Mucosa of descending colon (tissue), 3 donors: Measurements from ENCODE around the gene SBK1. TPM values are rescaled to one million over a fixed set of nuclear protein-coding genes. Genes with fewer than 3 reads are reported as not detected.
"Not testable (repeated sequence)": the region's sequence is repeated elsewhere in the genome, so short reads cannot be mapped to it uniquely, and the experiment has no call there.

Experiments
- ATAC-seq: fragments of 200-7000 bp; cut with Tn5 transposase; one replicate; pipeline ENCODE4 v1.9.1; 2020; ENCODE audit warnings: mild to moderate bottlenecking, moderate library complexity
- DNase-seq, 3 donors: peaks; one replicate each; pipeline ENCODE4 v3.0.0-alpha.2; 2020
- H3K36me3 ChIP-seq: fragments of 200-600 bp; one replicate; pipeline ENCODE4 v1.8.0; 2021; ENCODE audit warnings: low read depth, mild to moderate bottlenecking
- H3K4me1 ChIP-seq: fragments of 200-600 bp; one replicate; pipeline ENCODE4 v1.8.0; 2021; ENCODE audit warnings: low read depth, mild to moderate bottlenecking
- H3K4me3 ChIP-seq: fragments of 200-600 bp; one replicate; pipeline ENCODE4 v1.8.0; 2021; ENCODE audit warnings: mild to moderate bottlenecking
- H3K9me3 ChIP-seq: fragments of 200-600 bp; one replicate; pipeline ENCODE4 v1.8.0; 2021; ENCODE audit warnings: mild to moderate bottlenecking
- intact Hi-C, 2 donors: fragments of 100-400 bp; cut with DNase I in 1 of 2; cut with micrococcal nuclease in 1 of 2; formaldehyde crosslinking; loops; one replicate each; pipeline versions ENCODE4 v1.11.0 to v1.11.1; 2022; cut with DNase I, micrococcal nuclease
- total RNA-seq, 3 donors: library from RNA; stranded (reverse); fragmentation: NEBNext Ultra II Directional in 2 of 3; extraction: Animal tissue kit (Norgen Biotek cat#: 25700) in 2 of 3; gene quantifications; one replicate each; pipeline versions ENCODE4 v1.2.1 to v1.2.4, GENCODE V29; 2021 to 2023
- TF ChIP-seq, protein P1 (sequence below): fragments of 200-600 bp; IDR thresholded peaks from one replicate; pipeline ENCODE4 v1.8.0; 2022; ENCODE audit warnings: antibody characterized with exemption, mild to moderate bottlenecking
- donor health status: DM: no; HTN: no; CAD: no; lungs with moderate emphysema.
- donor health status: DM: no; HTN: no; CAD: no.
- donor health status: DM: no; HTN: yes; CAD: no.

SBK1 gene
- total RNA-seq, 3 donors from 2014 or later = 0.28 to 1.8 (median 0.52) TPM

DNA sequence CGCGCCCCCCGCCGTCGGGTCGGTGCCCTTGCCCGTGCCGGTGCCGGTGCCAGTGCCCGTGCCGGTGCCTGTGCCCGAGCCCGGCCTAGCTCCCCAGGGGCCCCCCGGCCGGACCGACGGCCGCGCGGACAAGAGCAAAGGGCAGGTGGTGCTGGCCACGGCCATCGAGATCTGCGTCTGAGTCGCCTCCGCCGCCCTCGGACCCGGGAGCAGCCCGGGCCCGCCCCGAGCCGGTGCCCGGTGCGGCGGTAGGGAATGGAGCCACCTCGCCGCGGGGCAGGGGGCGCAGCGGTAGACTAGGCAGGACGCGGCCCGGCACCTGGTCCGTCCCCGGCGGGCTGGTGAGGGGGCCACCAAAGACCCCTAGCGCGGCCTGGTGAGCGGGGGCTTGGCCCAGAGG is 28.4 kb downstream of the SBK1 start:
- ATAC-seq (no peak), DNase-seq (peak in 1 of 3 donors; percentile 36)
- TF ChIP-seq, protein P1, sequence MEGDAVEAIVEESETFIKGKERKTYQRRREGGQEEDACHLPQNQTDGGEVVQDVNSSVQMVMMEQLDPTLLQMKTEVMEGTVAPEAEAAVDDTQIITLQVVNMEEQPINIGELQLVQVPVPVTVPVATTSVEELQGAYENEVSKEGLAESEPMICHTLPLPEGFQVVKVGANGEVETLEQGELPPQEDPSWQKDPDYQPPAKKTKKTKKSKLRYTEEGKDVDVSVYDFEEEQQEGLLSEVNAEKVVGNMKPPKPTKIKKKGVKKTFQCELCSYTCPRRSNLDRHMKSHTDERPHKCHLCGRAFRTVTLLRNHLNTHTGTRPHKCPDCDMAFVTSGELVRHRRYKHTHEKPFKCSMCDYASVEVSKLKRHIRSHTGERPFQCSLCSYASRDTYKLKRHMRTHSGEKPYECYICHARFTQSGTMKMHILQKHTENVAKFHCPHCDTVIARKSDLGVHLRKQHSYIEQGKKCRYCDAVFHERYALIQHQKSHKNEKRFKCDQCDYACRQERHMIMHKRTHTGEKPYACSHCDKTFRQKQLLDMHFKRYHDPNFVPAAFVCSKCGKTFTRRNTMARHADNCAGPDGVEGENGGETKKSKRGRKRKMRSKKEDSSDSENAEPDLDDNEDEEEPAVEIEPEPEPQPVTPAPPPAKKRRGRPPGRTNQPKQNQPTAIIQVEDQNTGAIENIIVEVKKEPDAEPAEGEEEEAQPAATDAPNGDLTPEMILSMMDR = no peak
- intact Hi-C loops = no loop called here
- no peak overlapping the region for H3K4me3 ChIP-seq
- no peaks in the 10 kb centered on the region for H3K9me3 ChIP-seq
- H3K4me1 ChIP-seq = no peaks in the 10 kb centered on the region
- no peaks in the 10 kb centered on the region for H3K36me3 ChIP-seq

DNA sequence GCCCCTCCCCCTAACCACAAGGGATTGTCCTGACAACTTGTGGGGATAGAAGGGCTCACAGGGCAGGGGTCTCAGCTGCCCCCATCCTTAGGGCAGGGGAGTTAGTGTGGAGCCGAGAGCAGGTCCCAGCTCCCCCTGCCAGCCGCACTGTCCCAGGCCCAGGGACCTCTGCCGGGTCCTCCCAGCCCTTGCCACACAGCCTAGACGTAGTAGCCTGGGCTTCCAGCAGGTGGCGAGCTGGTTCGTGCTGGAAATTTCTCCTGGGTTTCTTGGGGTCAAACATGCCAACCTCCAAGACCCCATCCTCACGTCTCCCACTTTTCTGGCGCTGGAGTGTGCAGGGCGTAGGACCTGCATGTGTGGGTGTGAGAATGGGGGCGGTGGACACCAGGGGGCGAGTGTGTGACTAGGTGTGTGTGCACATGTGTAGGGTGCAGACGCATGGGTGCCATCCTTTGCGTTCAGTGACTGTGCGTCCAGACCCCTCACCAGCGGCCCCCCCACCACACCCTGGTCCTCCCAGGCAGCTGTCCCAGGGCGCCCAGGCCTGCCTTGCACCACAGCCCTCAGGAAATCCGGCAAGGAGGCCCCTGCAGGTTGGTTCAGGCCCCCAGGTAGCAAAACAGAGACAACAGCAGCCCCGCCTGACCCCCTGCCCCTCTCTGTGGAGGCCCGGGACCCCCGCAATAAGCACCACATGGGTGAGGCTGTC is 29.5 kb downstream of the SBK1 start:
- DNase-seq (peak; percentile 53 to 65 (median 64)), ATAC-seq (peak; percentile 54)
- no peaks in the 10 kb centered on the region for H3K36me3 ChIP-seq
- H3K9me3 ChIP-seq = no peaks in the 10 kb centered on the region
- H3K4me3 ChIP-seq = no peak overlapping the region
- intact Hi-C loops = no loop called here
- no peaks in the 10 kb centered on the region for H3K4me1 ChIP-seq
- TF ChIP-seq, protein P1 = peak; percentile 51

DNA sequence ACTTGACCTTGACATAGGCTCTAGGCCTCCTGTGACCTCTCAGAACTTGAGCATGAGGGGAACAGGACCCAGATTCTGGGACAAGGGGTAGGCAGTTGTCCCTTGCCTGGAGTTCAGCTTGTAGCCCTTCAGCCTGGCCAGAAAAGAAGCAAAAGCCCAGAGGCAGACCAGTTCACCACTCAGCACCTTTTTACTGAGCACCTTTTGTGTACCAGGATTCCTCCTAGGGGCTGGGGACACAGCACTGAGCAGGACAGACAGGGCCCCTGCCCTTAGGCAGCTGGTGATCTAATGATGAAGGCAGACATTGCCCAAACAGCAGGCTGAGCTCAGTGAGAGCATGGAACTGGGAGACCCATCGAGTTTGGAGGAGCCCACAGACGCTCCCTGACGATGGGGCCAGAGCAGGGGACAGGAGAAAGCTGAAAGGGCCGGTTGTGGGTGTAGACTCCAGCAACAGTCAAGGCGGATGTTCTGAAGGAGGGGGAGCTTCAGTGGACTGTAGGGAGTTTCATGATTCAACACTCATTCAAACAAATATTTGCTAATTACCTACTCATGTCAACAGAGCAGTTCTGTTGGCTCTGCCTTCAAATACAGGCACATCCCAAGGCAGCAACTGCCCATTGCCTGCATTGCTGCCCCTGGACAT is 32.0 kb downstream of the SBK1 start:
- DNase-seq (peak in 1 of 3 donors; percentile 16), ATAC-seq (peak; percentile 76)
- TF ChIP-seq, protein P1 = no peak
- intact Hi-C loops = no loop called here
- no peaks in the 10 kb centered on the region for H3K4me1 ChIP-seq
- no peaks in the 10 kb centered on the region for H3K9me3 ChIP-seq
- H3K36me3 ChIP-seq = no peaks in the 10 kb centered on the region
- no peak overlapping the region for H3K4me3 ChIP-seq

DNA sequence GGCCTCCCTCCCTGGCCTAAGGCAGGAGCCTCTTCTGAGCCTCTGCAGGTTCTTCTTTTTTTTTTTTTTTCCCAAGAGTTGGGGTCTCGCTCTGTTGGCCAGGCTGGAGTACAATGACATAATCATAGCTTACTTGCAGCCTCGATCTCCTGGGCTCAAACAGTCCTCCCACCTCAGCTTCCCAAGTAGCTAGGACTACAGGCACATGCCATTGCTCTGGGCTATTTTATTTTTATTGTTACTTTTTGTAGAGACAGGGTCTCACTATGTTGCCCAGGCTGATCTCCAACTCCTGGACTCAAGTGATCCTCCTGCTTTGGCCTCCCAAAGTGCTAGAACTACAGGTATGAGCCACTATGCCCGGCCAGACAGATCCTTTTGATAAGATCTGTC is 32.6 kb downstream of the SBK1 start:
- DNase-seq = no peak

DNA sequence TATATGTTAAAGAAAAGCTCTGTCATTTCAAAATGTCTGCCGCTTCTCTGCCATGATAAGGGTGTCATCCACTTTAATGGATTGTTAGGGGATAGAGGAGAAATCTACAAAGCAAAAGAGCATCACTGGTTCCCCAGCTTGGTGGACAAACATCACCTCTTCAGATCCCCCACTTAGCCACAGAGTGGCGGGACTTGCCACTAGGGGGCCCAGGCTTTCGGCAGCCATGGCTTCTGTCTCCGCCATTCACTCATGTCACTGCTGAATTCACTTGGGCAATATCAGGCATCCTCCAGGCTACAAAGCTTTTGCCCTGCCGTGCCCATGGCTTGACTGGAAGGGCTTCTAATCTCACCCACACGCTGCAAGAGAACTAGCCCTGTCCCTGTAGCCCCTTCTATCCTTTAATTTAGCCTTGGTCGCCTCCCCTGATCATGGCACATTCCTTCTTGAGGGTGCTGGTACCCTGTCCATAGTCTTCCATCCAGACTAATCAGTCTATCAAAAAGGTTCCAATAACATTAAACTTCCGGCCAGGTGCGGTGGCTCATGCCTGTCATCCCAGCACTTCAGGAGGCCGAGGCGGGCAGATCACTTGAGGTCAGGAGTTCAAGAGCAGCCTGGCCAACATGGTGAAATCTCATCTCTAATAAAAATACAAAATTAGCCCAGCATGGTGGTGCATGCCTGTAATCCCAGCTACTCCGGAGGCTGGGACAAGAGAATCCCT is 34.7 kb downstream of the SBK1 start:
- DNase-seq (peak in 2 of 3 donors; percentile 70 to 74), ATAC-seq (peak; percentile 81)
- TF ChIP-seq, protein P1 = peak; percentile 30
- intact Hi-C loops = no loop called here
- H3K4me1 ChIP-seq = no peaks in the 10 kb centered on the region
- H3K9me3 ChIP-seq = no peaks in the 10 kb centered on the region
- H3K36me3 ChIP-seq = no peaks in the 10 kb centered on the region
- H3K4me3 ChIP-seq = no peak overlapping the region

More for the DNA sequence above, 32.6 kb downstream of the SBK1 start:
- TF ChIP-seq, protein P1 = no peak
- intact Hi-C loops = no loop called here
- Histone ChIP-seq H3K4me1 (no peaks in the 10 kb centered on the region), H3K9me3 (no peaks in the 10 kb centered on the region), H3K36me3 (no peaks in the 10 kb centered on the region), H3K4me3 (no peak overlapping the region)
- no peak for ATAC-seq

DNA sequence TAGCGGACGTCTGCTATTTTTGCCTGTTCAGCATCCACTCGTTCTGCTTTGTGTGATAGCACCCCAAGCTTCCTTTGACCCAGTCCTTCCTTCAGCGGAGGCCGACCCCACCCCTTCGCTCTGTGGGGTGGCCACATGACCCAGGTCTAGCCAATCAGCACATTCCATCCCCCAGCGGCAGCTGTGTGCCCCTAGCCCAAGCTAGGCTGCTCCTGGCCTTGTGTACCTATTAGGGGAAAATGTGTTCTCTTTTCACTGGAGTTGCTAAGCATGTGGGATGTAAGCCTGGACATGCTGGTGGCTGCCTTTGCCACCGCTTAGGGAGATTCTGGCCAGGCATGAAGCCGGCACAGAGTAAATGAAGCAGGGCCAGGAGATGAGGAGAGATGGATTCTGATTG is 37.9 kb downstream of the SBK1 start:
- intact Hi-C loops, DNase-seq, H3K4me3 ChIP-seq, H3K9me3 ChIP-seq, H3K4me1 ChIP-seq, ATAC-seq, H3K36me3 ChIP-seq: not testable (repeated sequence)

DNA sequence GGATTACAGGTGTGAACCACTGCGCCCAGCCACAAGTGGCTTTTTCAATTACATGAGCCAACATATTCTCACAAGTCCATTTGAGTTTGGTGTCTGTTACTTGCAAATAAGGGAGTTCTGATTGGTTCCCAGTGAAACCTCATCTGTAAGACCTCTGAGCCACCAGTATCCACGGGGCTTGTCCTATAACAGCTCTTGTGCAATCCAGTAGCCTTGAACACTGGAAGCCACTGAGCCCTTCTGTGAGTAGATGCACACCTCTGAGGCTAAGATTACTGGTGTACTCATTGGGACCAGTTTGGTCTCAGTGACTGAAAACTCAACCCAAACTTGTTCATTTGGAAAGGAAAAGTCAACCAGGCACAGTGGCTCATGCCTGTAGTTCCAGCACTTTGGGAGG is 38.7 kb downstream of the SBK1 start:
- intact Hi-C loops, H3K36me3 ChIP-seq, H3K9me3 ChIP-seq, H3K4me3 ChIP-seq, H3K4me1 ChIP-seq, DNase-seq, ATAC-seq: not testable (repeated sequence)

DNA sequence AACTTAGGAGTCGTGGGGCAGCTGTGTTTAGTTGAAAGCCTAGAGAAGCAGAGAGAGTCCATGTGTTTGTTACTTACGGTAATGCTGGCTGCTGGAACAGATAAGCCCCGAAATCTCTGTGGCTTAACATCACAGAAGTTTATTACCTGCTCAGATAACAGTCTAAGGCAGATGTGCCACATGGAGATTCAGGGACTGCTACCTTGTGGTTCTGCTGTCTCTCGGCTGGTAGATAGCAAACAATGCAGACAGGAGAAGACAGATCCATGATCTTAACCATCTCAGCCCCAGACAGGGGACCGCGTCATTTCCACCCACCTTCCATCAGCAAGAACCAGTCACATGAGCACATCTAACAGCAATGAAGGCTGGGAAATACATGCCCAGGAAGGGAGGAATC is 40.3 kb downstream of the SBK1 start:
- H3K4me3 ChIP-seq, H3K36me3 ChIP-seq, ATAC-seq, intact Hi-C loops, DNase-seq, H3K4me1 ChIP-seq, H3K9me3 ChIP-seq: not testable (repeated sequence)
